GM19452 (cell line): ENCODE measurements around the gene LCA5L.
"Not testable (repeated sequence)": the region's sequence is repeated elsewhere in the genome, so short reads cannot be mapped to it uniquely, and the experiment has no call there.

Experiments
- ATAC-seq: cut with Tn5 transposase; IDR thresholded peaks from one replicate; pipeline ENCODE4 v1.9.1; 2021; ENCODE audit not compliant: unreplicated experiment

LCA5L gene

GRCh38 chr21:39388038-39388810 is 57.4 kb downstream of the LCA5L start:
- peak; percentile 72 for ATAC-seq

- ATAC-seq: peak; percentile 49
These were observed 58.0 kb downstream of the LCA5L start for GRCh38 chr21:39387461-39388037.

GRCh38 chr21:39386899-39387298 is 58.7 kb downstream of the LCA5L start:
- ATAC-seq: no peak

GRCh38 chr21:39386194-39386593 is 59.4 kb downstream of the LCA5L start:
- ATAC-seq: no peak

- peak; percentile 44 for ATAC-seq
These were observed 60.1 kb downstream of the LCA5L start for GRCh38 chr21:39385299-39386145.

- no peak for ATAC-seq
These were observed 60.8 kb downstream of the LCA5L start for GRCh38 chr21:39384674-39385298.

GRCh38 chr21:39382096-39382495 is 63.5 kb downstream of the LCA5L start:
- ATAC-seq: not testable (repeated sequence)

- ATAC-seq: no peak
These were observed 64.6 kb downstream of the LCA5L start for GRCh38 chr21:39381009-39381408.

- peak; percentile 93 for ATAC-seq
These were observed 65.3 kb downstream of the LCA5L start for GRCh38 chr21:39379986-39380891.

GRCh38 chr21:39377444-39378050 is 68.0 kb downstream of the LCA5L start:
- no peak for ATAC-seq

- ATAC-seq: no peak
These were observed 70.1 kb downstream of the LCA5L start for GRCh38 chr21:39375446-39375845.

GRCh38 chr21:39374046-39374445 is 71.5 kb downstream of the LCA5L start:
- ATAC-seq: no peak

GRCh38 chr21:39373634-39374033 is 71.9 kb downstream of the LCA5L start:
- no peak for ATAC-seq

- not testable (repeated sequence) for ATAC-seq
These were observed 75.7 kb downstream of the LCA5L start for GRCh38 chr21:39369896-39370288.

- ATAC-seq: no peak
These were observed 77.8 kb downstream of the LCA5L start for GRCh38 chr21:39367783-39368182.

- ATAC-seq: no peak
These were observed 79.0 kb downstream of the LCA5L start for GRCh38 chr21:39366563-39366962.

- ATAC-seq: no peak
These were observed 80.6 kb downstream of the LCA5L start for GRCh38 chr21:39364949-39365348.

- no peak for ATAC-seq
These were observed 81.7 kb downstream of the LCA5L start for GRCh38 chr21:39363607-39364555.

- no peak for ATAC-seq
These were observed 82.8 kb downstream of the LCA5L start for GRCh38 chr21:39362733-39363132.
